ENCODE measurements around the gene CDHR5.
"Not testable (repeated sequence)": the region's sequence is repeated elsewhere in the genome, so short reads cannot be mapped to it uniquely, and the experiment has no call there.

CDHR5 gene

DNA sequence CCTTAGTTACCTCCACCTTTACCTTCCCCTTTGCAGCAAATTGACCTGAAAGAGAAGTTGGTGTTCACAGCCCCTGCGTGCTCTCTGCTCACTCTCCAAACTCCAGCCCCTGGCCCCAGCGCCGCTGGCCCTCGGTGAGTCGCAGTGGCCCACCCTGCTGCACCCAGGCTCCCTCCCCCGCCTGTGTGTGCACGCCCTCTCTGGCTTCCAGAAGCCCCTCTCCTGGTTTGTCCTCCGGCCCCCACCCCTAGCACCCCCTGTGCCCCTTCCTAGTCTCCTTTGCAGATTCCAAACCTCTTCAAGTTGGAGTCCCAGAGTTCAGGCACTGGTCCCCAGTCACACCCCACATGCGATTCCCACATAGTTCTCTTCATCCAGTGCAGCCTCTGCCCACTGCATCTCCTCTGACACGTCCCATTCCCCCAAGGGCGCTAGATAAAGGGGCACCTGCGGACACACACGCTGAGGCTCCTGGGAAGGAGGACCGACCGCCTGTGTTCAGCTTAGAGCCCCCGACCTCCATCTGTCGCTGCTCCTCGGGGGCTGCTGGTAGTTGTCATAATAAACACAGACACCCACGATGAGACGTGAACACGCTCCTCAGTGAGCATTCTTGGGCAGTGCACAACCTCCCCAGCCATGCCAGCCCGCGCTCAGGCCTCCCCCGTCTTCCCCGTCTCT, 50.0 kb downstream of the CDHR5 start:
- H2BK5ac ChIP-seq (ENCODE audit: low read length): no peak overlapping the region
- no peak overlapping the region for H3K27ac ChIP-seq (ENCODE audit: low read depth, low read length)
- no peak for DNase-seq
- H2BK120ac ChIP-seq (ENCODE audit: low read depth, low read length): no peak overlapping the region
- peaks cover 31% of the 10 kb centered on the region for H3K79me2 ChIP-seq (ENCODE audit: control insufficient read depth, insufficient read depth, low read length)
- H3K27me3 ChIP-seq (ENCODE audit: insufficient read depth, low read length, poor library complexity): peaks cover 7% of the 10 kb centered on the region
- no peaks in the 10 kb centered on the region for H3K36me3 ChIP-seq (ENCODE audit: control insufficient read depth, insufficient read depth, low read length)
- no peak overlapping the region for H3K18ac ChIP-seq (ENCODE audit: low read length)
- H2AK5ac ChIP-seq (ENCODE audit: low read length): no peak overlapping the region
- no peak overlapping the region for H3K4ac ChIP-seq (ENCODE audit: low read depth, low read length)
- H2BK15ac ChIP-seq (replicated peaks; ENCODE audit: low read depth): no peak overlapping the region
- no CpG with 5 or more reads among the region's 25 CpGs for WGBS (ENCODE audit: extremely low coverage, insufficient coverage, low lambda C conversion rate)
- no peak overlapping the region for H4K5ac ChIP-seq (ENCODE audit: low read length)
- peaks cover 3% of the 10 kb centered on the region for H3K4me1 ChIP-seq (ENCODE audit: control insufficient read depth, low read depth, low read length)
- H3K79me1 ChIP-seq (ENCODE audit: low read length): peaks cover 4% of the 10 kb centered on the region
- H3K23ac ChIP-seq (ENCODE audit: low read length): peak overlapping the region; percentile 97
- H3K4me2 ChIP-seq (ENCODE audit: low read length): peak overlapping the region; percentile 75
- H4K8ac ChIP-seq (ENCODE audit: low read depth, low read length): no peak overlapping the region
- peak overlapping the region; percentile 28 for H3K4me3 ChIP-seq (ENCODE audit: low read length)
- peak overlapping the region; percentile 77 for H3K9ac ChIP-seq (ENCODE audit: low read length)
- H3K56ac ChIP-seq (ENCODE audit: low read length): peak overlapping the region; percentile 91

- H4K5ac ChIP-seq (ENCODE audit: low read length); H3K27me3 ChIP-seq (ENCODE audit: insufficient read depth, low read length, poor library complexity); H3K4ac ChIP-seq (ENCODE audit: low read depth, low read length); H3K79me1 ChIP-seq (ENCODE audit: low read length); H3K4me2 ChIP-seq (ENCODE audit: low read length); H2BK120ac ChIP-seq (ENCODE audit: low read depth, low read length); H3K9ac ChIP-seq (ENCODE audit: low read length); H2AK5ac ChIP-seq (ENCODE audit: low read length); H4K8ac ChIP-seq (ENCODE audit: low read depth, low read length); H3K23ac ChIP-seq (ENCODE audit: low read length); H2BK15ac ChIP-seq (replicated peaks; ENCODE audit: low read depth); H3K27ac ChIP-seq (ENCODE audit: low read depth, low read length); H3K36me3 ChIP-seq (ENCODE audit: control insufficient read depth, insufficient read depth, low read length); H2BK5ac ChIP-seq (ENCODE audit: low read length); H3K4me1 ChIP-seq (ENCODE audit: control insufficient read depth, low read depth, low read length); H3K56ac ChIP-seq (ENCODE audit: low read length); H3K18ac ChIP-seq (ENCODE audit: low read length); H3K4me3 ChIP-seq (ENCODE audit: low read length); DNase-seq: not testable (repeated sequence)
- WGBS (ENCODE audit: extremely low coverage, insufficient coverage, low lambda C conversion rate): no CpG with 5 or more reads among the region's 14 CpGs
- H3K79me2 ChIP-seq (ENCODE audit: control insufficient read depth, insufficient read depth, low read length): peaks cover 24% of the 10 kb centered on the region
Measured at GRCh38 chr11:574031-574570, 50.7 kb downstream of the CDHR5 start.

DNA sequence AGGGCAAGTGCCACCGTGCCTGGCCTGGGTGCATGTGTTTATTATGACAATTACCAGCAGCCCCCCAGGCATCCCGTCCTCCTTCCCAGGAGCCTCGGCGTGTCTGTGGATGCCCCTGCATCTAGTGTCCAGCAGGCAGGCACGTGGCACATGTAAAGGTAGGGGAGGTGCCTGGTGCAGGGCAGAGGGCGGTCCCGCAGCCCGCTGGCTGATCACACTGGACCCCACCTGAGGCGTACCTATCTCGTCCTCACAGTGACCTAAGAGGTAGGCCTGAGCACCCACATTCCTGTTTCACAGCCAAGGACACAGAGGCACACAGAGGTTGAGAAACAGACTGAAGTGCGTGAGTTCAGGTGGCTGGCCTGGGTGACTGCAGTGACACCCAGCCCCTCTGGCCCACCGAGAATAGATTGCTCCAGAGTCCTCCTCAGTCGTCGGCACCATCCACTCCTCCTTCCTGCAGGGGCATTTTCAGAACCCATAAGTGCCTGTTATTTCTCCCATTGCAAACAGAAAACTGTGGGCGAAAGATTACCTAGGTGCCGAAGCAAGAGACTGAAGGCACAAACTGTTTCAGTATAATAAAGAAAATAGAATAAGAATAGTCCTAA, 51.5 kb downstream of the CDHR5 start:
- H3K4ac ChIP-seq (ENCODE audit: low read depth, low read length): no peak overlapping the region
- no peak for DNase-seq
- H3K36me3 ChIP-seq (ENCODE audit: control insufficient read depth, insufficient read depth, low read length): no peaks in the 10 kb centered on the region
- H3K4me1 ChIP-seq (ENCODE audit: control insufficient read depth, low read depth, low read length): peaks cover 3% of the 10 kb centered on the region
- H4K8ac ChIP-seq (ENCODE audit: low read depth, low read length): no peak overlapping the region
- H2BK5ac ChIP-seq (ENCODE audit: low read length): no peak overlapping the region
- no peak overlapping the region for H3K27ac ChIP-seq (ENCODE audit: low read depth, low read length)
- H3K4me3 ChIP-seq (ENCODE audit: low read length): no peak overlapping the region
- H3K79me2 ChIP-seq (ENCODE audit: control insufficient read depth, insufficient read depth, low read length): peaks cover 15% of the 10 kb centered on the region
- no CpG with 5 or more reads among the region's 16 CpGs for WGBS (ENCODE audit: extremely low coverage, insufficient coverage, low lambda C conversion rate)
- peaks cover 7% of the 10 kb centered on the region for H3K27me3 ChIP-seq (ENCODE audit: insufficient read depth, low read length, poor library complexity)
- no peak overlapping the region for H2BK120ac ChIP-seq (ENCODE audit: low read depth, low read length)
- H4K5ac ChIP-seq (ENCODE audit: low read length): no peak overlapping the region
- H3K79me1 ChIP-seq (ENCODE audit: low read length): no peaks in the 10 kb centered on the region
- no peak overlapping the region for H2AK5ac ChIP-seq (ENCODE audit: low read length)
- H3K9ac ChIP-seq (ENCODE audit: low read length): no peak overlapping the region
- no peak overlapping the region for H2BK15ac ChIP-seq (replicated peaks; ENCODE audit: low read depth)
- H3K23ac ChIP-seq (ENCODE audit: low read length): no peak overlapping the region
- no peak overlapping the region for H3K4me2 ChIP-seq (ENCODE audit: low read length)
- no peak overlapping the region for H3K56ac ChIP-seq (ENCODE audit: low read length)
- H3K18ac ChIP-seq (ENCODE audit: low read length): no peak overlapping the region

DNA sequence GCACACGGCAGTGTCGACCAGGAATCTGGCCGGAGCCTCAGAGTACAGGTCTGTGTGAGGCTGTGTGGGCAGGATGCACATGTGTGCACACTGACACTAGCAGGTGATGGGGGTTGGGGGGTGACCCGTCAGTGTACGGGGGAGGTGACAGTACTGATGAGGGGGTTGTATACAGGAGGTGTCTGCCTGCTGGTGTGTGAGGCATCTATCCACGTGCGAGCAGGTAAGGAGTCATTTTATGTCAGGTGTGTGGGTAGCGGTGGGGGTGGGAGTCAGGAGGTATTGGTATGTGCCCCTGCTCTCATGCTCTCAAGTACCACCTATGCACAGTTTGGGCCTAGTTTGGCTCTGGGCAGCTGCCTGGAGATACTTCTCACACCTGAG, 53.0 kb downstream of the CDHR5 start:
- H3K4me3 ChIP-seq (ENCODE audit: low read length): no peak overlapping the region
- H3K4me1 ChIP-seq (ENCODE audit: control insufficient read depth, low read depth, low read length): no peaks in the 10 kb centered on the region
- no peak overlapping the region for H3K9ac ChIP-seq (ENCODE audit: low read length)
- H3K27ac ChIP-seq (ENCODE audit: low read depth, low read length): no peak overlapping the region
- no peak overlapping the region for H3K56ac ChIP-seq (ENCODE audit: low read length)
- H3K4ac ChIP-seq (ENCODE audit: low read depth, low read length): no peak overlapping the region
- H3K79me1 ChIP-seq (ENCODE audit: low read length): no peaks in the 10 kb centered on the region
- no peak overlapping the region for H4K8ac ChIP-seq (ENCODE audit: low read depth, low read length)
- no peak overlapping the region for H3K4me2 ChIP-seq (ENCODE audit: low read length)
- H3K79me2 ChIP-seq (ENCODE audit: control insufficient read depth, insufficient read depth, low read length): peaks cover under 1% of the 10 kb centered on the region
- H2BK5ac ChIP-seq (ENCODE audit: low read length): no peak overlapping the region
- no peak overlapping the region for H2BK120ac ChIP-seq (ENCODE audit: low read depth, low read length)
- H3K23ac ChIP-seq (ENCODE audit: low read length): no peak overlapping the region
- no peak for DNase-seq
- no peak overlapping the region for H3K18ac ChIP-seq (ENCODE audit: low read length)
- no CpG with 5 or more reads among the region's 8 CpGs for WGBS (ENCODE audit: extremely low coverage, insufficient coverage, low lambda C conversion rate)
- H2BK15ac ChIP-seq (replicated peaks; ENCODE audit: low read depth): no peak overlapping the region
- H3K36me3 ChIP-seq (ENCODE audit: control insufficient read depth, insufficient read depth, low read length): no peaks in the 10 kb centered on the region
- no peak overlapping the region for H4K5ac ChIP-seq (ENCODE audit: low read length)
- no peak overlapping the region for H2AK5ac ChIP-seq (ENCODE audit: low read length)
- H3K27me3 ChIP-seq (ENCODE audit: insufficient read depth, low read length, poor library complexity): peaks cover 7% of the 10 kb centered on the region

GRCh38 chr11:569158-569885, 55.4 kb downstream of the CDHR5 start:
- H2BK120ac ChIP-seq (ENCODE audit: low read depth, low read length): no peak overlapping the region
- no peak for DNase-seq
- WGBS (ENCODE audit: extremely low coverage, insufficient coverage, low lambda C conversion rate): no CpG with 5 or more reads among the region's 36 CpGs
- H3K36me3 ChIP-seq (ENCODE audit: control insufficient read depth, insufficient read depth, low read length): no peaks in the 10 kb centered on the region
- peaks cover 2% of the 10 kb centered on the region for H3K4me1 ChIP-seq (ENCODE audit: control insufficient read depth, low read depth, low read length)
- H3K27ac ChIP-seq (ENCODE audit: low read depth, low read length): no peak overlapping the region
- H2BK5ac ChIP-seq (ENCODE audit: low read length): no peak overlapping the region
- no peak overlapping the region for H3K4me3 ChIP-seq (ENCODE audit: low read length)
- peak overlapping the region; percentile 56 for H3K4me2 ChIP-seq (ENCODE audit: low read length)
- H3K27me3 ChIP-seq (ENCODE audit: insufficient read depth, low read length, poor library complexity): peaks cover under 1% of the 10 kb centered on the region
- H3K56ac ChIP-seq (ENCODE audit: low read length): peak overlapping the region; percentile 80
- H4K5ac ChIP-seq (ENCODE audit: low read length): no peak overlapping the region
- no peak overlapping the region for H4K8ac ChIP-seq (ENCODE audit: low read depth, low read length)
- H3K18ac ChIP-seq (ENCODE audit: low read length): peak overlapping the region; percentile 19
- no peaks in the 10 kb centered on the region for H3K79me2 ChIP-seq (ENCODE audit: control insufficient read depth, insufficient read depth, low read length)
- H3K9ac ChIP-seq (ENCODE audit: low read length): peak overlapping the region; percentile 72
- H2AK5ac ChIP-seq (ENCODE audit: low read length): no peak overlapping the region
- peak overlapping the region; percentile 89 for H3K23ac ChIP-seq (ENCODE audit: low read length)
- no peaks in the 10 kb centered on the region for H3K79me1 ChIP-seq (ENCODE audit: low read length)
- peak overlapping the region; percentile 64 for H3K4ac ChIP-seq (ENCODE audit: low read depth, low read length)
- H2BK15ac ChIP-seq (replicated peaks; ENCODE audit: low read depth): no peak overlapping the region

Data from mesendoderm (in vitro differentiated cells).